ENCODE results near the gene WDR82. TPM values are rescaled to one million over a fixed set of nuclear protein-coding genes. Genes with fewer than 3 reads are reported as not detected.

The WDR82 gene
- total RNA-seq, 1 donor from 2014 or later, result 105 TPM

DNA sequence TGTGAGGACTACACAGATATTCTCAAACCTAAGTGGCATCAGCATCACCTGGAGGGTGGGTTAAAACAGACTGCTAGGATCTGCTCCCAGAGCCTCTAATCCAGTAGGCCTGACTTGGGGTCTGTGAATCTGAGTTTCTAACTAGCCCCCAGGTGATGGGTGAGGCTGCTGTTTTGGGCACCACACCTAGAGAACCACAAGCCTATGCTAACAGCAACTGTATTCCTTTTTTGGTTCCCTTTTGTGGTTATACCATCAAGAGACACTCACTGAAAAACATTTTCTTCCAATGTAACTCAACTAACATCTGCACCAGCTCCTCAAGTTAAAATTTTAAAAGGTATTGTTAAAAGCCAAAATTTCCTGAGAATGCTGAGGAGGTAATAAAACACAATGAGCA is 16.0 kb downstream of the WDR82 start:
- peaks cover 6% of the 10 kb centered on the region for H3K4me1 Mint-ChIP-seq
- H3K36me3 Mint-ChIP-seq, result peaks cover 60% of the 10 kb centered on the region
- no peaks in the 10 kb centered on the region for H3K27me3 Mint-ChIP-seq (ENCODE audit: low read depth)
- H3K4me3 Mint-ChIP-seq, result no peak overlapping the region
- TF ChIP-seq, protein P1, sequence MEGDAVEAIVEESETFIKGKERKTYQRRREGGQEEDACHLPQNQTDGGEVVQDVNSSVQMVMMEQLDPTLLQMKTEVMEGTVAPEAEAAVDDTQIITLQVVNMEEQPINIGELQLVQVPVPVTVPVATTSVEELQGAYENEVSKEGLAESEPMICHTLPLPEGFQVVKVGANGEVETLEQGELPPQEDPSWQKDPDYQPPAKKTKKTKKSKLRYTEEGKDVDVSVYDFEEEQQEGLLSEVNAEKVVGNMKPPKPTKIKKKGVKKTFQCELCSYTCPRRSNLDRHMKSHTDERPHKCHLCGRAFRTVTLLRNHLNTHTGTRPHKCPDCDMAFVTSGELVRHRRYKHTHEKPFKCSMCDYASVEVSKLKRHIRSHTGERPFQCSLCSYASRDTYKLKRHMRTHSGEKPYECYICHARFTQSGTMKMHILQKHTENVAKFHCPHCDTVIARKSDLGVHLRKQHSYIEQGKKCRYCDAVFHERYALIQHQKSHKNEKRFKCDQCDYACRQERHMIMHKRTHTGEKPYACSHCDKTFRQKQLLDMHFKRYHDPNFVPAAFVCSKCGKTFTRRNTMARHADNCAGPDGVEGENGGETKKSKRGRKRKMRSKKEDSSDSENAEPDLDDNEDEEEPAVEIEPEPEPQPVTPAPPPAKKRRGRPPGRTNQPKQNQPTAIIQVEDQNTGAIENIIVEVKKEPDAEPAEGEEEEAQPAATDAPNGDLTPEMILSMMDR (IDR thresholded peaks at IDR 0.05; ENCODE audit: unreplicated experiment), result no peak
- DNase-seq (ENCODE audit: low spot score in 2 of 2, unreplicated experiment in 2 of 2), result no peak
- no peaks in the 10 kb centered on the region for H3K9me3 Mint-ChIP-seq
- H3K27ac Mint-ChIP-seq, result no peak overlapping the region

DNA sequence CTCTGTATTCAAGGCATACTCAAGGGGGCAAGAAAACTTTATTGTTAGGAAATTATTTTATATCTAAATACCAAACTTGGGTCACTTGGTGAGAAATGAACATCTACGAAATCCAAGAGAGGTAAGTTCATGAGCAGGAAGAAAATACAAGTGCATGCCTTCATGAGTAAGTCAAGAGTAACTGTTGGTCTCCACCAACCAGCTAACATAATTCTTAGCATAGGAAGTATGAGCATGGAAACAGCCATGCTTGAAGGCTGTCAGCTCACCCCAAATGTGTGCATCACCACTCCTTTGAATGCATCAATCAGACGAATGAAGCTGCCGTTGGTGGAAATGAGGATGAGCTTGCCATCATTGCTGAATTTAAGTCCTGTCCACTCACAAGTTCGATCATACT is 19.0 kb downstream of the WDR82 start:
- TF ChIP-seq, protein P1 (IDR thresholded peaks at IDR 0.05; ENCODE audit: unreplicated experiment), result no peak
- no peak for DNase-seq (ENCODE audit: low spot score in 2 of 2, unreplicated experiment in 2 of 2)
- Mint-ChIP-seq H3K27me3 (ENCODE audit: low read depth) (no peaks in the 10 kb centered on the region), H3K36me3 (peaks cover 61% of the 10 kb centered on the region), H3K4me1 (peaks cover 5% of the 10 kb centered on the region), H3K27ac (no peak overlapping the region), H3K9me3 (no peaks in the 10 kb centered on the region), H3K4me3 (no peak overlapping the region)

DNA sequence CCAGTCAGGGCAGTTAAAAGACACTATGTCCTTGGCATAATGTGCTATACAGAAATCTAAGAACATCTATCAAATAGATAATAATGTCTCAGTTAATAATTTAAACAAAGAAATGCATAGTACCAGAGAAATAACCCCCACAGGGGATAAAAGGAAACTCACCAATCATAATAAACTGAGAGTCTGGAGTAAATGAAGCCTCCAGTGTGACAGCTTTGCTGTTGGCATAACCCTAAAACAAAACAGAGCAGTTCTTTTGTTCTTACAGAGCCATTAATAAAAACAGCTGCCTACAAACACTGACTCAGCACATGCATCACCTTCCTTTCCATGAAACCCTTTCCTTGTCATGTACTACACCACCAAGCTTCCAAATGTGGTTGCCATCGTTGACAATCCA is 19.4 kb downstream of the WDR82 start:
- no peaks in the 10 kb centered on the region for H3K9me3 Mint-ChIP-seq
- H3K4me3 Mint-ChIP-seq, result no peak overlapping the region
- H3K27ac Mint-ChIP-seq, result no peak overlapping the region
- H3K36me3 Mint-ChIP-seq, result peaks cover 61% of the 10 kb centered on the region
- H3K4me1 Mint-ChIP-seq, result peaks cover 7% of the 10 kb centered on the region
- no peak for DNase-seq (ENCODE audit: low spot score in 2 of 2, unreplicated experiment in 2 of 2)
- H3K27me3 Mint-ChIP-seq (ENCODE audit: low read depth), result no peaks in the 10 kb centered on the region
- TF ChIP-seq, protein P1 (IDR thresholded peaks at IDR 0.05; ENCODE audit: unreplicated experiment), result no peak

DNA sequence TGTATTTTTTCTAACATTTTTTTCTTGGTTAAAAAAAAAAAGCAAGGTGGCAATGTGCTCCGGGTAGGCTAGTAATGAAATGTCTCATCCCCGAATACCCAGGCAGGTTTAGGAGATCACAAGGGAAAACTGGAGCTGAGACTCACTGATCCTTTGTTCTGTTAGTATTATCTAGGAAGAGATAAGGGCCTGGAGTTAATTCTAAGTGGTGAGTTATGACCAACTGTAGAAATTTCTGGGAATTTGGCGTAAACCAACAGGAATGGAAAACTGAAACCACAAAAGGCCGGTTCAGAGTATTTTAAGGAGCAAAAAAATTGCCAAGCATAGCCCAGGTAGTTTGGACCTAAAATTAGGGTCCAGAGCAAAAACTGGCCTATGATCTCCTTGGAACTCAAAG is 20.5 kb downstream of the WDR82 start:
- Mint-ChIP-seq H3K4me3 (no peak overlapping the region), H3K27me3 (ENCODE audit: low read depth) (no peaks in the 10 kb centered on the region), H3K4me1 (peaks cover 6% of the 10 kb centered on the region), H3K27ac (no peak overlapping the region), H3K9me3 (no peaks in the 10 kb centered on the region), H3K36me3 (peaks cover 59% of the 10 kb centered on the region)
- TF ChIP-seq, protein P1 (IDR thresholded peaks at IDR 0.05; ENCODE audit: unreplicated experiment), result no peak
- DNase-seq (ENCODE audit: low spot score in 2 of 2, unreplicated experiment in 2 of 2), result no peak

DNA sequence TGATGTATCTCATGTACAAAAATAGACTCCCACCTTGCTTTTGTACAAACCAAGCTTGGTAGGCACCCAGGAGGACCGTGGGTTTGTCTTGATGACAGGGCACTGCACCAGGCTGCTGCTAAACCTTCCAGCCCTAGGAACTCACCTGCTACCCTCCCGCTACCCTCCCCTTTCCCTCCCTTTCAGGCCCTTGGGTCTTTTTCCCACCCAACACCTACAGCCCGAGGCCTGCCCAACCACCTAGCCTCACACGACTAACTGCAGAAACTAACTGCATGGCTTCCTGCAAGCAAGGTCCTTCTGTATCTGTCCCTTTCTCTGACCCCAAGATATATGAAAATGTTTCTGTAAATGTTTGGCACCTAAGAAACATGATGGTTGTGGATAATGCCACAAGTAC is 21.8 kb downstream of the WDR82 start:
- H3K36me3 Mint-ChIP-seq, result peaks cover 53% of the 10 kb centered on the region
- H3K27me3 Mint-ChIP-seq (ENCODE audit: low read depth), result no peaks in the 10 kb centered on the region
- H3K9me3 Mint-ChIP-seq, result no peaks in the 10 kb centered on the region
- H3K4me1 Mint-ChIP-seq, result peaks cover 6% of the 10 kb centered on the region
- H3K4me3 Mint-ChIP-seq, result no peak overlapping the region
- TF ChIP-seq, protein P1 (IDR thresholded peaks at IDR 0.05; ENCODE audit: unreplicated experiment), result no peak
- DNase-seq (ENCODE audit: low spot score in 2 of 2, unreplicated experiment in 2 of 2), result no peak
- H3K27ac Mint-ChIP-seq, result no peak overlapping the region

DNA sequence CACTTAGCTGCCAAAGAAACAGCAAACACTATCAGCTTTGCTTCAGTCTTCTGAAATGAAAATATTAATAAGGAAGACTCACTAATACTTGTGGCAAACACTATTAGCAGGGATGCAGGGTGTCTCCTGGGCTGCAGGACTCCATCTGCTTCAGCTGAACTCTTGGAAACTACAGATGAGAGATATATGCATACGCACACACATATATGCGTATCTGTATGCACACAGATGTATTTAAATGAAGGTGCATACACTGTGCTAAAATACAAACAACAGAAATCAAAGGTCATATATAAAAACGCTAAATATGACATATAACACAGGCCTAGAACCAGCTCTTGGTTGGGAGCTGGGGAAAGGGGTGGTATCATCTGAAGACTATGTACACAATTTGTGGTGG is 22.3 kb downstream of the WDR82 start:
- peaks cover 50% of the 10 kb centered on the region for H3K36me3 Mint-ChIP-seq
- H3K27me3 Mint-ChIP-seq (ENCODE audit: low read depth), result no peaks in the 10 kb centered on the region
- DNase-seq (ENCODE audit: low spot score in 2 of 2, unreplicated experiment in 2 of 2), result no peak
- no peak overlapping the region for H3K27ac Mint-ChIP-seq
- H3K4me3 Mint-ChIP-seq, result no peak overlapping the region
- H3K4me1 Mint-ChIP-seq, result peaks cover 6% of the 10 kb centered on the region
- no peaks in the 10 kb centered on the region for H3K9me3 Mint-ChIP-seq
- TF ChIP-seq, protein P1 (IDR thresholded peaks at IDR 0.05; ENCODE audit: unreplicated experiment), result no peak

Measured in mesothelial cell of epicardium (in vitro differentiated cells).